ENCODE data around the gene FAM136A. TPM values are rescaled to one million over a fixed set of nuclear protein-coding genes. Genes with fewer than 3 reads are reported as not detected.
A peak's percentile ranks its signal among the peaks of the same experiment; 100 is the strongest.
"Not testable (repeated sequence)": the region's sequence is repeated elsewhere in the genome, so short reads cannot be mapped to it uniquely, and the experiment has no call there.

The FAM136A gene
- total RNA-seq, 2 donors from 2014 or later: 81.3 to 91.8 TPM

- H3K9ac ChIP-seq (ENCODE audit: extremely low read depth, low read length, poor library complexity, severe bottlenecking): no peak overlapping the region
- Mint-ChIP-seq H3K27ac (no peak overlapping the region), H3K4me3 (no peak overlapping the region), H3K9me3 (no peaks in the 10 kb centered on the region), H3K4me1 (peaks cover 6% of the 10 kb centered on the region), H3K36me3 (ENCODE audit: low read depth) (peaks cover 81% of the 10 kb centered on the region), H3K27me3 (ENCODE audit: insufficient read depth) (no peaks in the 10 kb centered on the region)
- peaks cover 31% of the 10 kb centered on the region for H3K9me3 ChIP-seq (ENCODE audit: control insufficient read depth, low read length)
- peaks cover 98% of the 10 kb centered on the region for H3K36me3 ChIP-seq (ENCODE audit: control insufficient read depth, insufficient read depth, low read length)
- no peak for DNase-seq
- no peaks in the 10 kb centered on the region for H3K27me3 ChIP-seq (ENCODE audit: control insufficient read depth, insufficient read depth, low read length, poor library complexity, severe bottlenecking)
- 97 to 100% methylated on average over 4 to 5 of the region's 5 CpGs for WGBS, 2 experiments (ENCODE audit: insufficient coverage in 1 of 2, insufficient read length in 1 of 2)
- TF ChIP-seq CTCF (conservative IDR thresholded peaks at IDR 0.05): no peak
- no peak overlapping the region for H3K27ac ChIP-seq (ENCODE audit: low read depth, low read length)
- H3K4me1 ChIP-seq (ENCODE audit: control insufficient read depth, insufficient read depth, low read length): no peaks in the 10 kb centered on the region
- H3K4me3 ChIP-seq (ENCODE audit: low read length): no peak overlapping the region
These were observed 19.4 kb downstream of the FAM136A start for GRCh38 chr2:70282439-70282838.

GRCh38 chr2:70280242-70280798 lies 21.5 kb downstream of the FAM136A start:
- H3K27me3 Mint-ChIP-seq (ENCODE audit: insufficient read depth): no peaks in the 10 kb centered on the region
- no peak overlapping the region for H3K27ac Mint-ChIP-seq
- peaks cover 75% of the 10 kb centered on the region for H3K36me3 Mint-ChIP-seq (ENCODE audit: low read depth)
- H3K4me3 ChIP-seq (ENCODE audit: low read length): no peak overlapping the region
- peaks cover 15% of the 10 kb centered on the region for H3K9me3 ChIP-seq (ENCODE audit: control insufficient read depth, low read length)
- no peak for TF ChIP-seq CTCF (conservative IDR thresholded peaks at IDR 0.05)
- DNase-seq: no peak
- H3K4me3 Mint-ChIP-seq: no peak overlapping the region
- H3K27ac ChIP-seq (ENCODE audit: low read depth, low read length): no peak overlapping the region
- no peaks in the 10 kb centered on the region for H3K4me1 ChIP-seq (ENCODE audit: control insufficient read depth, insufficient read depth, low read length)
- 94 to 100% methylated on average over 2 of the region's 2 CpGs for WGBS, 2 experiments (ENCODE audit: insufficient coverage in 1 of 2, insufficient read length in 1 of 2)
- no peaks in the 10 kb centered on the region for H3K27me3 ChIP-seq (ENCODE audit: control insufficient read depth, insufficient read depth, low read length, poor library complexity, severe bottlenecking)
- H3K36me3 ChIP-seq (ENCODE audit: control insufficient read depth, insufficient read depth, low read length): peaks cover 93% of the 10 kb centered on the region
- peaks cover 6% of the 10 kb centered on the region for H3K4me1 Mint-ChIP-seq
- no peaks in the 10 kb centered on the region for H3K9me3 Mint-ChIP-seq
- no peak overlapping the region for H3K9ac ChIP-seq (ENCODE audit: extremely low read depth, low read length, poor library complexity, severe bottlenecking)

GRCh38 chr2:70270323-70270722 lies 31.5 kb downstream of the FAM136A start:
- no peak overlapping the region for H3K4me3 ChIP-seq (ENCODE audit: low read length)
- H3K4me1 Mint-ChIP-seq: no peaks in the 10 kb centered on the region
- H3K27me3 Mint-ChIP-seq (ENCODE audit: insufficient read depth): no peaks in the 10 kb centered on the region
- no peak for DNase-seq
- H3K9ac ChIP-seq (ENCODE audit: extremely low read depth, low read length, poor library complexity, severe bottlenecking): no peak overlapping the region
- no peaks in the 10 kb centered on the region for H3K27me3 ChIP-seq (ENCODE audit: control insufficient read depth, insufficient read depth, low read length, poor library complexity, severe bottlenecking)
- no peak for TF ChIP-seq CTCF (conservative IDR thresholded peaks at IDR 0.05)
- WGBS, 2 experiments (ENCODE audit: insufficient coverage in 1 of 2, insufficient read length in 1 of 2): 86 to 95% methylated on average over 3 of the region's 3 CpGs
- peak overlapping the region; percentile 24 for H3K27ac Mint-ChIP-seq
- no peak overlapping the region for H3K4me3 Mint-ChIP-seq
- H3K36me3 Mint-ChIP-seq (ENCODE audit: low read depth): peaks cover 60% of the 10 kb centered on the region
- no peaks in the 10 kb centered on the region for H3K4me1 ChIP-seq (ENCODE audit: control insufficient read depth, insufficient read depth, low read length)
- peaks cover 21% of the 10 kb centered on the region for H3K9me3 ChIP-seq (ENCODE audit: control insufficient read depth, low read length)
- H3K36me3 ChIP-seq (ENCODE audit: control insufficient read depth, insufficient read depth, low read length): peaks cover 37% of the 10 kb centered on the region
- H3K9me3 Mint-ChIP-seq: peaks cover 28% of the 10 kb centered on the region
- H3K27ac ChIP-seq (ENCODE audit: low read depth, low read length): no peak overlapping the region

- not testable (repeated sequence) for H3K9ac ChIP-seq (ENCODE audit: extremely low read depth, low read length, poor library complexity, severe bottlenecking); H3K4me3 ChIP-seq (ENCODE audit: low read length); DNase-seq; H3K27me3 ChIP-seq (ENCODE audit: control insufficient read depth, insufficient read depth, low read length, poor library complexity, severe bottlenecking); H3K4me3 Mint-ChIP-seq; H3K27me3 Mint-ChIP-seq (ENCODE audit: insufficient read depth); H3K27ac ChIP-seq (ENCODE audit: low read depth, low read length); H3K27ac Mint-ChIP-seq; H3K4me1 Mint-ChIP-seq; H3K4me1 ChIP-seq (ENCODE audit: control insufficient read depth, insufficient read depth, low read length)
- peaks cover 37% of the 10 kb centered on the region for H3K36me3 ChIP-seq (ENCODE audit: control insufficient read depth, insufficient read depth, low read length)
- Mint-ChIP-seq H3K9me3 (peaks cover 29% of the 10 kb centered on the region), H3K36me3 (ENCODE audit: low read depth) (peaks cover 60% of the 10 kb centered on the region)
- H3K9me3 ChIP-seq (ENCODE audit: control insufficient read depth, low read length): peaks cover 28% of the 10 kb centered on the region
- WGBS, 2 experiments (ENCODE audit: insufficient coverage in 1 of 2, insufficient read length in 1 of 2): 92 to 94% methylated on average over 15 to 18 of the region's 18 CpGs
These were observed 32.2 kb downstream of the FAM136A start for GRCh38 chr2:70269422-70270302.

- H3K27me3 ChIP-seq (ENCODE audit: control insufficient read depth, insufficient read depth, low read length, poor library complexity, severe bottlenecking); H3K4me1 Mint-ChIP-seq; H3K27me3 Mint-ChIP-seq (ENCODE audit: insufficient read depth); H3K27ac ChIP-seq (ENCODE audit: low read depth, low read length); H3K4me1 ChIP-seq (ENCODE audit: control insufficient read depth, insufficient read depth, low read length); H3K4me3 ChIP-seq (ENCODE audit: low read length); H3K27ac Mint-ChIP-seq; H3K4me3 Mint-ChIP-seq; H3K9ac ChIP-seq (ENCODE audit: extremely low read depth, low read length, poor library complexity, severe bottlenecking): not testable (repeated sequence)
- Histone ChIP-seq H3K36me3 (ENCODE audit: control insufficient read depth, insufficient read depth, low read length) (peaks cover 56% of the 10 kb centered on the region), H3K9me3 (ENCODE audit: control insufficient read depth, low read length) (peaks cover 30% of the 10 kb centered on the region)
- Mint-ChIP-seq H3K36me3 (ENCODE audit: low read depth) (peaks cover 72% of the 10 kb centered on the region), H3K9me3 (peaks cover 29% of the 10 kb centered on the region)
- DNase-seq: peak; percentile 7
- 94 to 95% methylated on average over 11 to 27 of the region's 30 CpGs for whole genome bisulfite sequencing, 2 experiments (ENCODE audit: insufficient coverage in 1 of 2, insufficient read length in 1 of 2)
These were observed 34.9 kb downstream of the FAM136A start for GRCh38 chr2:70266925-70267324.
